NOMO-1 (cell line): ENCODE data around the gene CACNA1E.

Experiments used
- DNase-seq, 2 experiments: peaks; one replicate each; lab custom pipeline; 2025; ENCODE audit not compliant: unreplicated experiment in 2 of 2; lab: John Stamatoyannopoulos, UW

Gene CACNA1E

DNA sequence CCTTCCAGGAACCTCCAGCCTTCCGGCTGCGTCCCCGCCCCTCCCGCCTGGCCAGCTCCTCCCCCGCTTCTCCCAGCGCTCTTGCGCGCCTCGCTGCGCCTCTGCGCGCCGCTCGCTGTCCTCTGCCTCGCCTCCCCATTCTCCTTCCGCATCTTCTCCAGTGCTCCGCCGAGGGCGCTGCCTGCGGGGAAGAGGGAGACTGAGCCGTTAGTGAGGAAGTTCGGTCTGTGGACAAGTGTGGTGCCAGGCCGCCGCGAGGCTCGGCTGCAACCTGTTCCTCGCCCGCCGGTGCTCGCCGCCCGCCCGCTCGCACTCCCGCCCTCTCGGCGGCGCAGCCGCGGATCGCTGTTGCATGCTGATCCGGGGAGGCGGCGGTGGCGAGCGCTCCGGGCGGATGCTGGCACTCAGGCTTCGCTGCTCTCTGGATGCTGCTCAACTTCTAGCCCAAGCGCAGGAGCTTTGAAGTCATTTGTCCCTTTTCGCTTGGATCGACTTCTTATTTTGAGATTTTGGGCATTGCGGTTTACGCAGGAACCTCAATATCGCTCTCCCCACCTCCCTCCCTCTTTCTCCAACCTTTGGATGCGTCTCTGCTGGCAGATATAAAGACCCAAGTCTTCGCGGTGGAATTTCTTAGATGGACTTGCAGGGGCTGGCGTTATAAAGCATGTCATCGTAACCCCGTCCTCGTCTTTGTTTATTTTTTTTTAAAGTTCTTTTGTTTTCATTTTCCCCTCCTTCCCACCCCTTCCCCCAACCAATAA lies 614 bp upstream of the CACNA1E start:
- DNase-seq = no peak

DNA sequence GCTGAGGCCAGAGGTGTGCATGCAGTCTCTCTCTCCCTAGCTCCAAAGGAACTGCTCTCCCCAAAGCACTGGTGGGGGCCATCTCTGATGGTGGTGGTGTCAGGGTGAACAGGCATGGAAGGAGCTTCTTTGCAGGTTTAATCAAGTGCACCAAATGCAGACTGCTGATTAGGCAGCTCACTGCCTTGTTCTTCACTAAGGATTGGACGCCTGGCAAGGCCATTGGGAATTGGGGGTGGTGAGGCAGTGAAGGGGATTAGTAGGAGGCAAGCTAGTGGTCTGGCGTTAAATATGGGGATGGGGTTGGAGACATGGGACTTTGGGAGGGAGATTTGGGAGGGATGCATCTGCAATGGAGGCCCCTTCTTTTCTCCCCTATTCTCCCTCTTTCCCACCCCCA lies 1.5 kb downstream of the CACNA1E start:
- no peak for DNase-seq

DNA sequence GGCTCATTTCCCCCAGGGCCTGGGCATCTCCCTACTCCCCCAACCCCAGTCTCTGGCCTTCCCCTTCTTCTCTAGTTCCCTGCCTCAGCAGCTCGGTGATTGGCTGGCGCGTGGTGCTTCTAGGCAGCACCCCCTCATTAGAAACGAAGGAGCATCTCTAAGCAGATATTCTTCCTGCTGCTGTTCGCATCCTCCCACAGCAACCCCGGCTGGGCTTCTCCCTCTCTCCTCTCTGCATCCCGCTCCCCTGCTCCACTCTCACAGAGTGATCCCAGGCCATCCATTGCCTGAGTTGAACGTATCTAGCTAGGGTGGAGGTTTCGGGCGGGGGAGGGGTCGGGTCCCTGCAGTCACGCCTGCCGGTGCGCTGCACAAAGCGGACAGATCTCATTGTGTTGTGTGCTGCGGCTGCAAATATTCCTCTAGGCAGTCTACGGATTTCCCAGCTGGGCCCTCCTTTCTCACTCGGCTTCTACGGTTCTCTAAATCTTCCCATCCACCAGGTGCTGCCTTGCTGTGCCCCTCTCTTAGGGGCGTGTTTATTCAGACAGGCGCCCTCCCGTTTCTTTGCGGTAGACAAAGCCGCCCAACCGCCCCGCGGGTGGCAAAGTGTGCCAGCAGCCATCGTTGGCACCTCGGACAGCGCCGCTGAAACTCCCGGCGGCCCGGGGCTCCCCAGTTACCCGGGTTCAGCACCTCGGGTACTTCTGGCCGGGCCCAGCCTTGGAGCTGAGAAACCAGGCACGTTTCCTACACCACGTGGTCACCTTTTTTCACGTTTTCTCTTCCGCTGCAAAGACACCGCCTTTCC lies 2.2 kb downstream of the CACNA1E start:
- DNase-seq = no peak

DNA sequence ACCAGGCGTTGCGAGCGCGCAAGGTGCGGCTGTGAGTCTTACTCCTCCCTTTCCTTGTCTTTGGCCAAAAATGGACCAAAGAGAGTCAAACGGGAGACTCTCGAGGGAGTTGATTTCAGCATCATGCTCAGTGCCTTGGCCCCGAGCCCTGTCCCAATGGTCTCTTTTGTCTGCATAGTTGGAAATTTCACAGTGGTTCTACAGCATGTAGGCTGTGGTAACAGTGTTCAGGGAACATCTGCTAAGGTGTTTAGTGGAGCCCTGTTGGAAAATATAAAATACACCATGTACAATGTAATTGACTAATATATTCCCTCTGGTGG lies 2.7 kb downstream of the CACNA1E start:
- DNase-seq = no peak

DNA sequence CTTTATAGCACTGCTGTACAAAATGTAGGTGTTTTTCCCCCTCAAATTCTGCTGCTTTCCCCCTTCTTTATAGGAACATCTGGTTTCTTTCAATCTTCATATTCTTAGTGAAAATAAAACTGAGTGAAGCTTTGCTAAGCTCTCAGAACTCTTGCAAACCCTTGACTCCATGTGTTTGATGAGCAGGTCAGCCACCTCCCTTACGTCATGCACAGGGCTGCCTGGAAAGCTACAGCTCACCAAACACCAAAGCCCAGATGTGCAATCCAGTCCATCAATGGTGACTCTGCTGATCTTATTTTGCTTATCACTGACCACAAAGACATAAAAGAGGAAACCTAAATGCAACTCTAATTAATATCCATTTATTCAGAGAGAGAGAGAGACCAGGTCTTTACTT lies 5.5 kb downstream of the CACNA1E start:
- peak in 1 of 2 experiments; percentile 19 for DNase-seq

DNA sequence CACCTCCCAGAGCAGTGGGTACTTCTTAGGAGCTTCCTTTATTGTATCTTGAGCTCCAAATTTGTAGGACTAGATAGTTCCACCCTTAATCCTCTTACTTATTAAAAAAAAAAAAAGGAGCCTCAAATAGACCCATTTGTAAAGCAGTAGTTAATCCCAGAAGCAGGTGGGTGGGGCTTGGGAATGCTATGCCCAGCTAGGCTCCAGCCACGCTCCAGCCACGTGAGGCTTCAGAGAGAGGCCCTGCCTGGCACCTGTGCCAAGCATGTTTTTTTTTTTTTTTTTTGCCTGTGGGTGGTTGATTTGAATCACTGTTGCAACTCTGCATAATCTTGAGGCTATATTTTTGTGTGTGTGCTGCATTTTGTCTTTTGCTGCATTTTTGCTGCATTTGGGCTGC lies 7.0 kb downstream of the CACNA1E start:
- DNase-seq = no peak

DNA sequence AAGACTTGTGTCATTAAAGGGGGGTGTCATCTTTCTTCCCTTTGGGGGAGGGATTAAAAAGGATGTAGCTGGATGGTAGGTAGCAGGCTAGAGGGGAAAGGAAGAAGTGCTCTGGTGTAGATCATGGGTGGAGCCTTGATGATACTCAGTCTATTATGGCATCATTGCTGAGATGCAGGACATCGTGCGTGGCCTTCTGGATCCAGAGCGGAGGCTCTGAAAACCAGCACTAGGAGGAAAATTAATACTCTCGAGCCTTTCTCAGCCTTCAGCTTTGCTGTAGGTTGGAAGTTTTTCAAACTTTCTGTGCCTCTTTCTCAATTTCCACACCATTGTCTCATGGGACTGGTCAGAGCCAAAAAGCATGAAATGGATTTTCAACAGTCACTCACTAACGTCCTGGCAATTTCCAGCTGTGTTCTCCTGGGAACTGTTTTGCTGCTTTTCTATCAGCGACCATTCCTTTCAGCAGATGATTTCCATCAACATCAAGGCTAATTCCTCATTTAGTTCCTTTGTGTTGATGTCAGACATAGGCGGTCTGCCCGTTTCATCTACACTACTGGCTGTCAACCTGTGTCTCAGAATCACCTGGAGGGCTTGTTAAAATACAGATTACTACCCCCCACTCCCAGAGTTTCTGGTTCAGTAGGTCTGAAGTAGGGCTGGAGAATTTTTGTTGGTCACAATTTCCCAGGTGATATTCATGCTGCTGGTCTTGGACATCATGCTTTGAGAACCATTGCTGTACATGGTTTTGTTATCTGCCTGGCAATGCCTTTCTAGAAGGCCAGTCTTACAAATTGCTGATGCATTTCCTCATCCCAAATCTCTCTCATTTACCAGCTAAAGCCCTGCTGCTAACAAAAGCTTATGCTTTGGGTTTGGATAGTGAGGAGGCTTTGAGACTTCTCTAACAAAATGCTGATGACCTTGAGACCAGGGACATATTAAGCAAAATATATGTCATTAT lies 7.7 kb downstream of the CACNA1E start:
- no peak for DNase-seq

DNA sequence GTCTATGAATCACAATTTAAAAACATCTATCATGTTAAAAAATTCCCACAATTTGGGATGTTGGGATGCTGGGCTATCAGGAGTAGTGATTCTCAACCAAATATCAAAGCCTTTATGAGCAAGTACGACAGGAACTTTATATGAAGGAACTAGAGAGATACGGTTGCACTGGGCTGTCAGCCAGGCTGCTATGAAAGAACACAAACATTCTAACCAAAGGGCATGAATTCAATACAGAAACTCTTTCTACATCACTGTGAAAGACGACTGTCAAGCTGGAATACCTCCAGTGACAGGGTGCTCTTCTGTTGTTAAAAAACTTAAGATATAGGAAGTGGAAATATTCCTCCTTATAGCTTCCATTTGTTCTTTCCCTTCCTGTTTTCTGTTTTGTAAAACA lies 9.8 kb downstream of the CACNA1E start:
- DNase-seq = no peak

DNA sequence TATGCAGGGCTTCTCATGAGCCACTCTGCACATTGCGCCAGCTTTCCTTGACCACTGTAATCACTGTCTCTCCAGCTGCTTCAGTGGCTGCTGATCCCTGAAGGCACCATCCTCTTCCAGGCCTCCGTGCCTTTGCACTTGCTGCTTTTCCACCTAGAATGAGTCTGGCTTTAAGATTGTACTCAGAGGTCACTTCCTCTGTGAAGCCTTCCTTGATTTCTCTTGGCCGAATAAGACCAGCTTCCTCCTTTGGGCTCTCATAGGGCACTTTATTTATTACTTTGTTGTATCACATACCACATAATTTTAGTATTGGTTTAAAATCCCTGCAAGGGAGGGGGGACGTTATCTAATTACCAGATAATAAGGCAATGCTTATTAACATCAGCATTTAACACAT lies 10.6 kb downstream of the CACNA1E start:
- DNase-seq = no peak

DNA sequence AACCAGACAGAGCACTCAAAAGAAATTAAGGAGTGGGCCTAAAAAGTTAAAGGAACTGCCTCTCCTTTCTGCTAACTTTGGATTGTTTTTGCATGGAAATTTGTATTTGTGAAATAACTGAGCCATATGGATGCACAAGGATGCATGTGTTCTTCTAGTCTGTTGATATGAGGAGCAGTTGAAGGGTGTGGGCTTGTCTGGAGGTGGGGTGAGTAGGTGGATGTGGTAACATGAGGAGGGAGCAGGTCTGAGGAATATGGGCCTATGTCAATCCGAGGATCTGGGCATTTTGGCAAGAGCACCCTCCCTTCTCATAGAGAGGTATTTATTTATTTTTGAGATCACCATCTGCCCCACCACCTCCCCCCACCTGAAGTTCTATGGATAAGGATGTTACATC lies 13.4 kb downstream of the CACNA1E start:
- DNase-seq = no peak

DNA sequence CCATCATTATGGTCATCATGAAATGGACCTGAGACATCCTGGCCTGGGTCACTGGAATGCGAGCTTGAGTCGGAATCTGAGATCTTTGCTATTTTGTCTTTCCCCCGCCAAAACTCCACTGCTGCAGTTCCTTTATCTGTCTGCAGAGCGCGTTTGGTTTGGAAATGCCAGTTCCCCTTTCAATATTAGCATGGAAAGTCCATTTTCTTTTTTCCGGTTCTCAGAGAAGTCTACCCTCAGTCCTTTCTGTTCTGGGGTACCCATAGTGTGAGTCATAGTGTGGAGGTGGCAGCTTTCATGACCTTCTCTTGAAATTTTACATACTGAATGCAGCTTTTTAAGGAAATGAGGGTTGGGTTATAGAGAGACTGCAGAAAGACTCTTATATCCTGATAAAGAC lies 14.6 kb downstream of the CACNA1E start:
- no peak for DNase-seq

DNA sequence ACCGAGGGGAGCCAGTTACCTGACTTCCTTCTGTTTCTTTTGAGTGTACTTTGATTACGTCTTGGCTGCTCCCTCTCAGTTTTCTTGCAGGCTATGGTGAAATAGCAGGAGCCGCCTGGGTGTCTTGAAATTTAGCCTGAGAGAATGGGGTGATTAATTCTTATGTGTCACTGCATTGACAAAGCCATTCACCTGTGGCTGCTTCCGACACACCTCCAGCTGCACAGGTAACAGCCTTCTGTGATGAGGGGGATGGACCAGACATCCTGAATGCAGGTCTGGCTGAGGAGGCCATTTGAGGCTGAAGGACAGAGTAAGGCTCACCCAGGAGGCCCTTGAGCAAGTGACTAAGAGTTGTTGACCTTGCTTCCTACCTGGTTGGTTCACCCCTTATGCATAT lies 16.5 kb downstream of the CACNA1E start:
- no peak for DNase-seq

DNA sequence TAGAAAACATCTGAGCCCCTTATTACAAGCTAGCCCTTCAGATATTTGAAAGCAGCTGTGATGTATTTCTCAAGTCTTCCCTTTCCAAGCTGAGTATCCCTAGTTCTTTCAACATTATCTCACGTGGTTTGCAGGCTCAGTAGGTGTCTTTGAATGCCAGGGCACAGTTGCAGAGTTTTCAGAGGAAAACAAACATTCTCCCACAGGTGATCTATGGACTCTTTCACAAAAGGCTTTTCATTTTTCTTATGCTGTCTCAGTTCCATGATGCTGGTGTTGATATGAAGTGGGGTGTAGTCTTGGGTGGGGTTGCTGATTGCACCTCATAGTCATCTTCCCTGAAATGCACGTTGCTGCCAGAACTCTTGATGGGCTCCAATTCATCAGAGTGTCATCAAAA lies 17.3 kb downstream of the CACNA1E start:
- DNase-seq = no peak

DNA sequence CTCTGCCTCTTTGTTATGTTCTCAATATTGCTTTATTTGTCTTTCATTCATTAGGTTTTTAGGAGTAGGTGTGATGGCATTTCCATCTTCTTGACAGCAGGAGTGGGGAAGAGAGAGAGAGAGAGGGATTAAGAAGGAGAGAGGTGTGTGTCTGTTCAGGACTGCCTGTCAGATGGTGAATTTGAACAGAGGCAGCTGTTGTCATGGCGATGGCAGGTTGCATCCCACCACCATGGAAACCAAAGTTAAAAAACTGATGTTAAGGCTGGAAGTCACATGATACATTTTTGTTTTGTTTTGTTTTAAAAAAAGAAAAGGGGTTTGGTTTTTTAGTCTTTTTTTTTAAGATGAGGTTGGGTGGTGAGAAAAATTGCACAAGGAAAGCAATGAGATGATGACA lies 18.3 kb downstream of the CACNA1E start:
- DNase-seq = no peak

DNA sequence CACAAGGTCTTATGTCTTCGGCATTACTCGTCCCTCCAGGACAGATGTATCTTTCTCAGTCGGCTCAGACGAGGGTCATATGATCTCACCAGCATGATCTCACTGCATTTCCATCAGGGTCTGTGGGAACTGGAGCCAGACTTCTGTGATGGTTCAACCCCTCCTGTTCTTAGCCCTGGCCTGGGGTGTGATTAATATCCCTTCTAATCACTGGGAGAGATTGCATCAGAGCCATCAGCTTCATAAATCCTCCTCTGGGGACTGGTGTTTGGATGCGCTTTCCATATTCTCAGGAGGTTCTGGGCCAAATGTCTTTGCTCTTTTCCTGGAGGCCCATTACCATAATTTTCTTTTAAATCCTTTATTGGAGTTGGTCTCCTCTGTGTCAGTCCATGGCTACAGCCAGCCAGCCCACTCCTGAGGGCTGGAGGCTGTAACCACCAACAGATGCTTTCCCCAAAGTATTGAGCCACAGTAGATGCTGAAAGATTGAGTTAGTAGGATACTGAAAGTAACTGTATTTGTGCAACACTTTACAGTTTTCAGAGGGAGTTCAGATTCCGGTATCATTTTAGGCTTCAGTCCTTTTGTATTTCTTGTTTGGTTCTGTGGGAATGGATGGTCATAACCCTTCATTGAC lies 20.0 kb downstream of the CACNA1E start:
- peak; percentile 59 to 69 for DNase-seq

DNA sequence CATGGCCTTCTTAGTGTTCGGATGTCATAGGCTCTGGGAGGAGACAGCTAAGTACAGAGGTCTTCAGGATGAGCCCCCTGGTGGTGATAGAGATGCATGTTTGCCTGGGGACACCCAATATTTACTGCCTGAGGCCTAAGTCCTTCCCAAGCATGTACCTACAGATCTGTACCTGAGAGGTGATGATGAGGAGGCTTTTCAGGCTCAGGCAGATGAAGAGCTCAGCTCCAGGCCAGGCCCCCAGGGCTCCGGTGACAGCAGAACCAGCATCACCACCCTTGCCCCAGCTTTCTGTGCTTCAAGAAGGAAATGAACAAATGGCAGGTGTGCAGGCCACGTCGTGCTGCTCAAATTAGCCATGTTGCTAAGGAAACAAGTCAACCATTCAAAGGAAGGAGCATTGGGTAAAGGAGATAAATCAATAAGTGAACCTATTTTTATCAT lies 21.1 kb downstream of the CACNA1E start:
- peak; percentile 68 to 82 for DNase-seq

DNA sequence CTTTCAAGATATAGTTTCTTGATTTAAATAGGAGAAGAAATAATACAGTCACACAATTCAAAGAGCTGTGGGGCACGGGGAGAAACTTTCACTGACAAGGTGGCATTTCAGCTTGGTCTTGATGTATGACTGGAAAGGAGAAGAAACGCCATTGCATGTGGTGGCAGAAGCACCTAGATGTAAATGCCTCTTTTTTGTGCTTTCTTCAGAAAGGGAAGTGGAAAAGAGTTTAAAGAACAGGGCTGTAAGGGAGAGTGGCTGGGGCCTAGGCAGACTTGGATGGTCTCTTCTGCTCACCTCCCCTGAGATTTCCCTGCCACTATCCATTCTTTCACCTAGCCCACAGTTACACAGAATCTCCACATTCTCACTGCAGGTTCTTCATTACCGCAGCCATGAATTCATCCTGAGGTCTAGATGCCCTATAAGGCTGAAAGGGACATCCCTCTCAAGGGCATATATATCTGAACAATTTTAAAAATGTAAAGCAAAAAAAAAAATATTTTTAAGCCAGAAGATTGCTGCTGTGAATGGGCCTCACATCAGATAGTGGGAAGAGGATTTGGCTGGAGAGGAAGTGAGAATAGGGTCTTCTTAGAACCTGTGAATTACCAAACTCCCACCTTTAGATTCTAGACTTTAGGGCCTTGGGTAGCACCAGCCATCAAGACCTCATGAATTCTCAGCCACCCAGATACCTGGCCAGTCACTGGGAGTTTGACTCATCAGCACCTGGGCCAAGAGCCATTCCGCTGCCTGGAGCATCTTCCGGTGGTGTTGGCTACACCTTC lies 23.4 kb downstream of the CACNA1E start:
- DNase-seq = peak; percentile 60 to 68

DNA sequence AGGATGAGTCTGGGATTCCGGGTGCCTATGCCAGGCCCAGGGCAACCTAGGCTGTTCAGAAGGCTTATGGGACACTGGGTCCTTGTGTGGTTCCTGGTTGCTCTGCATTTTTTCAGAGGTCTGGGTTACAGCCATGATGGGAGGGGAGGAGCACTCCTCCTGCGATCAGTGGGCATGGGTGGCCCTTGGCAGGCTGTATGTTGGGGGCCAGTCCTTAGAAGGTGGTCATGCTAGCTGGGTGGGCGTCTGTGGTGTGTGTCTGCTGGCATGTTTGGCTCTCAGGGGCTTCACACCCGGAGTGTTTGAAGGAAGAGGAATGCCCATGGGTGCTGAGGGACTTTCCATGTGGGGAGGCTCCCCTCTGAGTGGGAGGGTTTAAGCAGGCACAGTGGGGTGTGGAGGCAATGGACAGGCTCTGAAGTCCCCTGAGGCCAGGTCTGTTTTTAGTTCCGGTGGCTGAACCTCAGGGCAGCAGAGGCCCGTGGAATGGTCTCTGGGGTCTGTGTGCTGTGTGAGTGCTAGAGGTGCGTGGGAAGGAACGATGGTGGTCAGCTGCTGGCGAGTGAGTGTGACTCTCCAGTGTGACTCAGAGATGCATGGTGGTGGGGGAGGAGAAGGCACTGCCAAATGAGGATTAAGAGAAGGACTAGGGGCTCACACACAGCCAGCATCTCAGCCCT lies 25.3 kb downstream of the CACNA1E start:
- DNase-seq = no peak

DNA sequence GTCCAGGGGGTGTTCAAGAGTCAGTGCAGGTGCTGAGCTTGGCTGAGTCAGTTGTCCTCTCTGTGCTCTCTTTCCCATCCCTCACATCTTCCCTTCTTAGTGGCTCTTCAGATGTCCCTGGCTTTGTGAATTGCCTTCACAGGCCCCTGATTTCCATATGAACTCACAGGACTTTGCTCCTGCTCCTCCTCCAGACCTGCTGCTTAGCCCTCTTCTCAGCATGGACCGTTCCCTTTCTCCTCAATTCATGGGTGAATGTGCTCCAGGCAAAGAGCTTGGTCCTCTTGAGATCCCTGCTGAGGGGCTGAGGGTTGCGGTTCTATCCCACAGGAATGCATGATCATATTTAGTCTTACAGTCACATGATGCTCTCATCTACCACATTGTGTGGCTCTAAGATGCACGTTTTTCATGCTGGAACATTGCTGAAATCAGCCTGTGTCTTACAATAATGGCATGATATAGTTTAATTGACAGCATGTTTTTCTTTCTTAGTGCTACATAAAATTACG lies 30.5 kb downstream of the CACNA1E start:
- no peak for DNase-seq
